GM19099 (cell line): Measurements from ENCODE around the gene ALG6.

ENCODE experiments used
- POLR2A ChIP-seq: IDR thresholded peaks from 3 replicates; pipeline ENCODE4 v1.6.1; 2011; ENCODE audit warnings: low read depth; ENCODE audit not compliant: insufficient read length; ENCODE audit errors: extremely low read depth

ALG6 gene

GRCh38 chr1:63363014-63363413 is 4.4 kb upstream of the ALG6 start:
- no peak for TF ChIP-seq POLR2A

GRCh38 chr1:63366908-63367214 is 566 bp upstream of the ALG6 start:
- no peak for TF ChIP-seq POLR2A

GRCh38 chr1:63368131-63368530 is 704 bp downstream of the ALG6 start:
- TF ChIP-seq POLR2A, result no peak

- TF ChIP-seq POLR2A, result no peak
Observed at GRCh38 chr1:63379583-63379982, 12.2 kb downstream of the ALG6 start.

- no peak for TF ChIP-seq POLR2A
Observed at GRCh38 chr1:63381741-63382140, 14.3 kb downstream of the ALG6 start.

GRCh38 chr1:63401945-63402344 is 34.5 kb downstream of the ALG6 start:
- no peak for TF ChIP-seq POLR2A

- TF ChIP-seq POLR2A, result no peak
Observed at GRCh38 chr1:63403386-63403785, 36.0 kb downstream of the ALG6 start.

GRCh38 chr1:63405021-63405420 is 37.6 kb downstream of the ALG6 start:
- no peak for TF ChIP-seq POLR2A

- no peak for TF ChIP-seq POLR2A
Observed at GRCh38 chr1:63405987-63406386, 38.6 kb downstream of the ALG6 start.

GRCh38 chr1:63407002-63407401 is 39.6 kb downstream of the ALG6 start:
- TF ChIP-seq POLR2A, result no peak

GRCh38 chr1:63408331-63408730 is 40.9 kb downstream of the ALG6 start:
- TF ChIP-seq POLR2A, result no peak

GRCh38 chr1:63411066-63411465 is 43.6 kb downstream of the ALG6 start:
- TF ChIP-seq POLR2A, result no peak

- no peak for TF ChIP-seq POLR2A
Observed at GRCh38 chr1:63413394-63413793, 46.0 kb downstream of the ALG6 start.

GRCh38 chr1:63414691-63415365 is 47.4 kb downstream of the ALG6 start:
- no peak for TF ChIP-seq POLR2A

- TF ChIP-seq POLR2A, result no peak
Observed at GRCh38 chr1:63418101-63418500, 50.7 kb downstream of the ALG6 start.

GRCh38 chr1:63423649-63424048 is 56.2 kb downstream of the ALG6 start:
- TF ChIP-seq POLR2A, result no peak

GRCh38 chr1:63428815-63429214 is 61.4 kb downstream of the ALG6 start:
- no peak for TF ChIP-seq POLR2A

- no peak for TF ChIP-seq POLR2A
Observed at GRCh38 chr1:63429281-63429680, 61.9 kb downstream of the ALG6 start.

- no peak for TF ChIP-seq POLR2A
Observed at GRCh38 chr1:63435161-63435560, 67.7 kb downstream of the ALG6 start.

GRCh38 chr1:63442141-63442475 is 74.7 kb downstream of the ALG6 start:
- TF ChIP-seq POLR2A, result no peak
